Loucy (cell line): Measurements from ENCODE around the gene WEE2.
A peak's percentile ranks its signal among the peaks of the same experiment; 100 is the strongest.

Experiments
- H2AFZ ChIP-seq: fragments of 200-600 bp; sonication (generic); 2 replicates; pipeline ENCODE4 v1.6.0; 2016; ENCODE audit warnings: antibody characterized with exemption, mild to moderate bottlenecking, low read length, moderate library complexity
- H3F3A ChIP-seq: fragments of 200-600 bp; 2 replicates; pipeline ENCODE4 v1.6.0; 2016; ENCODE audit warnings: antibody characterized with exemption, low read depth, mild to moderate bottlenecking
- H3K27me3 ChIP-seq: fragments of 200-600 bp; sonication (generic); 2 replicates; pipeline ENCODE4 v1.6.1; 2014; ENCODE audit warnings: low read length, mild to moderate bottlenecking; ENCODE audit not compliant: insufficient read depth, poor library complexity, severe bottlenecking
- H3K36me3 ChIP-seq: fragments of 200-600 bp; sonication (generic); 2 replicates; pipeline ENCODE4 v1.6.1; 2016; ENCODE audit warnings: low read length; ENCODE audit not compliant: insufficient read depth
- H3K4me1 ChIP-seq: fragments of 200-600 bp; sonication (generic); 2 replicates; pipeline ENCODE4 v1.5.1; 2014; ENCODE audit warnings: low read length, mild to moderate bottlenecking; ENCODE audit not compliant: insufficient read depth, poor library complexity, severe bottlenecking
- H3K4me2 ChIP-seq: fragments of 200-600 bp; sonication (generic); 2 replicates; pipeline ENCODE4 v1.6.0; 2014; ENCODE audit warnings: antibody characterized with exemption, low read length, low read depth, mild to moderate bottlenecking; ENCODE audit not compliant: poor library complexity, severe bottlenecking
- H3K4me3 ChIP-seq: fragments of 200-600 bp; sonication (generic); 2 replicates; pipeline ENCODE4 v1.5.1; 2014; ENCODE audit warnings: low read length, mild to moderate bottlenecking, mixed read lengths; ENCODE audit not compliant: poor library complexity, severe bottlenecking
- H3K79me2 ChIP-seq: fragments of 200-600 bp; sonication (generic); 2 replicates; pipeline ENCODE4 v1.6.1; 2014; ENCODE audit warnings: low read length; ENCODE audit not compliant: insufficient read depth
- H3K9ac ChIP-seq: fragments of 200-600 bp; sonication (generic); 2 replicates; pipeline ENCODE4 v1.6.0; 2014; ENCODE audit warnings: mild to moderate bottlenecking, low read depth, low read length, moderate library complexity; ENCODE audit not compliant: poor library complexity, severe bottlenecking
- H3K9me2 ChIP-seq: fragments of 200-600 bp; sonication (generic); replicated peaks from 2 replicates; pipeline ENCODE4 v1.6.1; 2016; ENCODE audit warnings: low read depth, low read length, mixed read lengths
- H3K9me3 ChIP-seq: fragments of 200-600 bp; sonication (generic); 2 replicates; pipeline ENCODE4 v1.6.1; 2014; ENCODE audit warnings: mild to moderate bottlenecking, antibody characterized with exemption, low read length, low read depth; ENCODE audit not compliant: insufficient read depth
- H4K20me1 ChIP-seq: fragments of 200-600 bp; sonication (generic); 2 replicates; pipeline ENCODE4 v1.6.0; 2014; ENCODE audit warnings: antibody characterized with exemption, low read length, mild to moderate bottlenecking; ENCODE audit not compliant: insufficient read depth, poor library complexity, severe bottlenecking
- EZH2phosphoT487 ChIP-seq: fragments of 200-600 bp; IDR thresholded peaks from 2 replicates; pipeline ENCODE4 v1.6.1; 2018; ENCODE audit warnings: antibody characterized with exemption, mild to moderate bottlenecking, moderate library complexity, borderline replicate concordance
- TF ChIP-seq, protein P1 (sequence below): fragments of 200-600 bp; sonication (generic); conservative IDR thresholded peaks from 2 replicates; pipeline ENCODE4 v1.5.1; 2014; ENCODE audit warnings: mild to moderate bottlenecking, antibody characterized with exemption, low read length

WEE2 gene

DNA sequence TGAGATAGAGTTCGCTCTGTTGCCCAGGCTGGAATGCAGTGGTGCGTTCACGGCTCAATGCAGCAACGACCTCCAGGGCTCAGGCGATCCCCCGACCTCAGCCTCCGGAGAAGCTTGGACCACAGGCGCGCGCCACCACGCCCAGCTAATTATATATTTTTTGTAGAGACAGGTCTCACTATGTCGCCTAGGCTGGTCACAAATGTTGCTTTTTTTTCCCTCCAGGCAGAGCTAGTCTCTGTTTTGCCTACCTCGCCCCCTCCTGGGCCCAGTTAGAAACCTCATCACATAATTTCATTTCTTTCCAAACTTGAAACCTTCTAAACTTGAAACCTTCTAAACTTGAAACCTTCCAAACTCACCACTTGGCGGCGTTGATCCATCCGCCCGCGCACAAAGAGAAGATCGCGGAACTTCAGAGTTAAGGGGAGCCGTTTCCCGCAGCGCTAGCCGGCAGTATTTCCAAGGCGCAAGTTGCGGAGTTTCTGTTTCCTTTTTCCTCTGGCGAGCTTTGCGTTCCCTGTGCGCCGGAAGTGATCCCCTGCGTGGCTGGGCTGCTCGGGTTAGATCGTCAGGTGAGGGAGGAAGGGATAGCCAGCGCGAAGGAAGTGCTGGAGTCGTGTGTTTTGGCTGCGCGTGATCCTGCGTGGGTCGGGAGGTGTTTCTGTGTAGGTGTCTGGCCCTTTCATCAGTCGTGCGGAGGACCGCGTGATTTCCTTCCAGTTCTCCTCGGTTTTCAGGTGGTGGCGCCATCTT lies 29.9 kb downstream of the WEE2 start, which contains the start of gene SSBP1:
TSS of gene SSBP1 (plus strand) at position 523 of the 756 bp plus-strand sequence. CDS start 809 bp downstream, outside the sequence.
- no peaks in the 10 kb centered on the region for H3K9me3 ChIP-seq
- no peak for TF ChIP-seq EZH2phosphoT487
- TF ChIP-seq, protein P1, sequence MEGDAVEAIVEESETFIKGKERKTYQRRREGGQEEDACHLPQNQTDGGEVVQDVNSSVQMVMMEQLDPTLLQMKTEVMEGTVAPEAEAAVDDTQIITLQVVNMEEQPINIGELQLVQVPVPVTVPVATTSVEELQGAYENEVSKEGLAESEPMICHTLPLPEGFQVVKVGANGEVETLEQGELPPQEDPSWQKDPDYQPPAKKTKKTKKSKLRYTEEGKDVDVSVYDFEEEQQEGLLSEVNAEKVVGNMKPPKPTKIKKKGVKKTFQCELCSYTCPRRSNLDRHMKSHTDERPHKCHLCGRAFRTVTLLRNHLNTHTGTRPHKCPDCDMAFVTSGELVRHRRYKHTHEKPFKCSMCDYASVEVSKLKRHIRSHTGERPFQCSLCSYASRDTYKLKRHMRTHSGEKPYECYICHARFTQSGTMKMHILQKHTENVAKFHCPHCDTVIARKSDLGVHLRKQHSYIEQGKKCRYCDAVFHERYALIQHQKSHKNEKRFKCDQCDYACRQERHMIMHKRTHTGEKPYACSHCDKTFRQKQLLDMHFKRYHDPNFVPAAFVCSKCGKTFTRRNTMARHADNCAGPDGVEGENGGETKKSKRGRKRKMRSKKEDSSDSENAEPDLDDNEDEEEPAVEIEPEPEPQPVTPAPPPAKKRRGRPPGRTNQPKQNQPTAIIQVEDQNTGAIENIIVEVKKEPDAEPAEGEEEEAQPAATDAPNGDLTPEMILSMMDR: peak; percentile 94
- H3K9ac ChIP-seq: peak within 1 kb of the TSS; percentile 89
- peaks cover 44% of the 10 kb centered on the region for H3K79me2 ChIP-seq
- H3K27me3 ChIP-seq: no peaks in the 10 kb centered on the region
- H3F3A ChIP-seq: peaks cover 4% of the 10 kb centered on the region; the same call in 1 of the 2 replicates
- peak within 1 kb of the TSS; percentile 98 for H3K4me3 ChIP-seq
- peaks cover 13% of the 10 kb centered on the region for H3K36me3 ChIP-seq
- H2AFZ ChIP-seq: peak within 1 kb of the TSS; percentile 77
- peaks cover 44% of the 10 kb centered on the region for H4K20me1 ChIP-seq
- H3K9me2 ChIP-seq: no peaks in the 10 kb centered on the region
- H3K4me2 ChIP-seq: peak within 1 kb of the TSS; percentile 97
- peaks cover 40% of the 10 kb centered on the region for H3K4me1 ChIP-seq

DNA sequence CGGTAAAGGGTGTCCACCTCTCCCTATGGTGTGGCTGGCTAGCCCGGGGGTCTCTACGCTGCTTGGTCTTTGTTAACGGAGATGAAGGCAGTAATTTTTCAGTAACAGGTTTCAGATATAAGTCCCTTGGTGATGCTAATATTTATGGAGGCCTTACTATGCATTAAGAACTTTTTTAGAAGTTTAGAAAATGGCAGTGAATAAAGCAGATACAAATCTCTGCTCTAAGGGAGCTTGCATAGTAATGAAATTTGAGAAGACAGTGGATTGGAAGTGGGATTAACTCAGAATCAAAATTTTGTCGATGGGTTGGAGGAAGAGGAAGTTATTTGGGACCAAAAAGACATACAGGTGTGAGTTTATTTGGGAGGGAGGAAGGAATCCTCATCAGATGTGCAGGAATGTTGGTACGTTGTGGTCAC lies 30.4 kb downstream of the WEE2 start:
- Histone ChIP-seq H2AFZ (peak overlapping the region; percentile 77), H3K4me3 (peak overlapping the region; percentile 98), H3F3A (peaks cover 4% of the 10 kb centered on the region; the same call in 1 of the 2 replicates), H3K27me3 (no peaks in the 10 kb centered on the region), H3K4me1 (peaks cover 40% of the 10 kb centered on the region), H3K4me2 (peak overlapping the region; percentile 97), H3K9me3 (no peaks in the 10 kb centered on the region), H3K36me3 (peaks cover 19% of the 10 kb centered on the region), H3K9me2 (no peaks in the 10 kb centered on the region), H3K9ac (peak overlapping the region; percentile 89), H4K20me1 (peaks cover 50% of the 10 kb centered on the region), H3K79me2 (peaks cover 44% of the 10 kb centered on the region)
- TF ChIP-seq, protein P1: no peak
- TF ChIP-seq EZH2phosphoT487: no peak

DNA sequence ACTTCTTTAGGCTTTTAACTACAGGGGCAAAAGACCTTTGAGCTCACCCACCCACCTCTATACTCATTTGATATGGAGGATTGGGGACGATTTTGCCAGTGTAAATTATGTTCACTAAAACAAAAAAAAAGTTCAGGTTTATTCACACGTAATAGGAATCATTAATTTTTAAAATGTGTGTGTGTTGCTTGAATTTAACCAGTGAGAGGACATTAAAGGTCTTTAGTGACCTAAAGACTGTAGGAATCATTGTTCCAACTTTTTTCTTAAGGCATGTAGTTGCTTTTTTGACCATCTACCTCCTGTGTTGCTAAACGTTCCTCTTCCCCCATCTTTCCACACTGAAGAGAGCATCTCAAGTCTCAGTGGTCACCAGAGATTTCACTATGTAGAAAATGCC lies 31.1 kb downstream of the WEE2 start:
- H3K79me2 ChIP-seq: peaks cover 44% of the 10 kb centered on the region
- H3K4me2 ChIP-seq: peak overlapping the region; percentile 97
- peaks cover 26% of the 10 kb centered on the region for H3K36me3 ChIP-seq
- H3K9me3 ChIP-seq: no peaks in the 10 kb centered on the region
- H3K9me2 ChIP-seq: no peaks in the 10 kb centered on the region
- H3K27me3 ChIP-seq: no peaks in the 10 kb centered on the region
- peaks cover 4% of the 10 kb centered on the region; the same call in 1 of the 2 replicates for H3F3A ChIP-seq
- peaks cover 40% of the 10 kb centered on the region for H3K4me1 ChIP-seq
- H3K4me3 ChIP-seq: peak overlapping the region; percentile 98
- no peak for TF ChIP-seq EZH2phosphoT487
- TF ChIP-seq, protein P1: no peak
- peaks cover 56% of the 10 kb centered on the region for H4K20me1 ChIP-seq
- no peak overlapping the region for H2AFZ ChIP-seq
- peak overlapping the region; percentile 89 for H3K9ac ChIP-seq
